ENCODE data around the gene GTF2F2.

GTF2F2 gene

GRCh38 chr13:45104261-45104660, 16.0 kb upstream of the GTF2F2 start:
- no peak for DNase-seq (ENCODE audit: low read depth in 2 of 2)
- TF ChIP-seq CTCF (IDR thresholded peaks at IDR 0.05; ENCODE audit: low read depth, low read length): no peak
- H3K4me3 ChIP-seq (replicated peaks in 1 of 2; ENCODE audit: low read depth in 2 of 2, low read length in 2 of 2): no peak overlapping the region

- TF ChIP-seq CTCF (IDR thresholded peaks at IDR 0.05; ENCODE audit: low read depth, low read length): no peak
- DNase-seq (ENCODE audit: low read depth in 2 of 2): peak in 1 of 2 donors; percentile 5
- H3K4me3 ChIP-seq (replicated peaks in 1 of 2; ENCODE audit: low read depth in 2 of 2, low read length in 2 of 2): no peak overlapping the region
Measured at GRCh38 chr13:45105895-45106294, 14.4 kb upstream of the GTF2F2 start.

- TF ChIP-seq CTCF (IDR thresholded peaks at IDR 0.05; ENCODE audit: low read depth, low read length): no peak
- no peak for DNase-seq (ENCODE audit: low read depth in 2 of 2)
- no peak overlapping the region for H3K4me3 ChIP-seq (replicated peaks in 1 of 2; ENCODE audit: low read depth in 2 of 2, low read length in 2 of 2)
Measured at GRCh38 chr13:45107539-45107938, 12.8 kb upstream of the GTF2F2 start.

GRCh38 chr13:45108716-45109101, 11.6 kb upstream of the GTF2F2 start:
- no peak for DNase-seq (ENCODE audit: low read depth in 2 of 2)
- no peak overlapping the region for H3K4me3 ChIP-seq (replicated peaks in 1 of 2; ENCODE audit: low read depth in 2 of 2, low read length in 2 of 2)
- TF ChIP-seq CTCF (IDR thresholded peaks at IDR 0.05; ENCODE audit: low read depth, low read length): no peak

GRCh38 chr13:45109102-45109720, 11.1 kb upstream of the GTF2F2 start:
- DNase-seq (ENCODE audit: low read depth in 2 of 2): peak; percentile 8 to 39
- H3K4me3 ChIP-seq (replicated peaks in 1 of 2; ENCODE audit: low read depth in 2 of 2, low read length in 2 of 2): no peak overlapping the region
- TF ChIP-seq CTCF (IDR thresholded peaks at IDR 0.05; ENCODE audit: low read depth, low read length): no peak

- no peak for TF ChIP-seq CTCF (IDR thresholded peaks at IDR 0.05; ENCODE audit: low read depth, low read length)
- no peak for DNase-seq (ENCODE audit: low read depth in 2 of 2)
- no peak overlapping the region for H3K4me3 ChIP-seq (replicated peaks in 1 of 2; ENCODE audit: low read depth in 2 of 2, low read length in 2 of 2)
Measured at GRCh38 chr13:45113233-45114224, 6.8 kb upstream of the GTF2F2 start.
